CD14-positive monocyte (primary cell): ENCODE measurements around the gene ANGPTL8. TPM values are rescaled to one million over a fixed set of nuclear protein-coding genes. Genes with fewer than 3 reads are reported as not detected.
A peak's percentile ranks its signal among the peaks of the same experiment; 100 is the strongest.

ENCODE experiments used
- DNase-seq, 3 donors: peaks; one replicate each; pipeline ENCODE4 v3.0.0-alpha.2; 2011 to 2022
- H2AFZ ChIP-seq: 2 replicates; pipeline ENCODE4 v1.6.0; 2012; ENCODE audit warnings: mild to moderate bottlenecking, low read depth, low read length, inconsistent platforms; ENCODE audit not compliant: insufficient read depth, poor library complexity, severe bottlenecking
- H3K27ac ChIP-seq, 2 donors: 1 replicate in 1 of 2; 2 replicates in 1 of 2; pipeline ENCODE4 v1.5.1; 2012 to 2013; ENCODE audit warnings: low read length in 2 of 2, control low read depth in 1 of 2, inconsistent platforms in 1 of 2, low read depth in 1 of 2, mild to moderate bottlenecking in 1 of 2
- H3K27me3 ChIP-seq, 2 donors: one replicate each; pipeline versions ENCODE4 v1.6.0 to v1.6.1; 2011 to 2013; ENCODE audit warnings: low read length in 2 of 2; ENCODE audit not compliant: control insufficient read depth in 2 of 2, insufficient read depth in 2 of 2
- H3K36me3 ChIP-seq, 2 donors: replicated peaks in 1 of 2; 1 replicate in 1 of 2; 2 replicates in 1 of 2; pipeline versions ENCODE4 v1.5.1 to v1.6.1; 2012 to 2013; ENCODE audit warnings: low read length in 2 of 2, control low read depth in 1 of 2, inconsistent platforms in 1 of 2, mild to moderate bottlenecking in 1 of 2; ENCODE audit not compliant: insufficient read depth in 2 of 2, control insufficient read depth in 1 of 2
- H3K4me1 ChIP-seq, 2 donors: 1 replicate in 1 of 2; 2 replicates in 1 of 2; pipeline versions ENCODE4 v1.5.1 to v1.6.1; 2012 to 2013; ENCODE audit warnings: low read length in 2 of 2, control low read depth in 1 of 2, inconsistent platforms in 1 of 2, mild to moderate bottlenecking in 1 of 2, moderate library complexity in 1 of 2; ENCODE audit not compliant: insufficient read depth in 2 of 2, control insufficient read depth in 1 of 2
- H3K4me2 ChIP-seq: replicated peaks from 2 replicates; pipeline ENCODE3; 2012; ENCODE audit warnings: low read length, moderate library complexity, mild to moderate bottlenecking; ENCODE audit not compliant: poor library complexity, severe bottlenecking; ENCODE audit errors: extremely low read depth
- H3K4me3 ChIP-seq, 3 experiments: fragments of 200-600 bp in 1 of 3; sonication (generic) in 1 of 3; replicated peaks in 1 of 3; 1 replicate in 2 of 3; 2 replicates in 1 of 3; pipeline ENCODE4 v1.5.1; 2011 to 2013; ENCODE audit warnings: low read length in 3 of 3, mild to moderate bottlenecking in 3 of 3, control low read depth in 2 of 3, low read depth in 2 of 3, inconsistent platforms in 1 of 3, moderate library complexity in 1 of 3
- H3K79me2 ChIP-seq: 2 replicates; pipeline ENCODE4 v1.6.0; 2012; ENCODE audit warnings: mild to moderate bottlenecking, control low read depth, inconsistent platforms, low read length, moderate library complexity; ENCODE audit not compliant: insufficient read depth
- H3K9ac ChIP-seq: 2 replicates; pipeline ENCODE4 v1.6.0; 2017; ENCODE audit warnings: low read length, mild to moderate bottlenecking; ENCODE audit not compliant: insufficient read depth, poor library complexity, severe bottlenecking
- H3K9me3 ChIP-seq, 2 donors: replicated peaks in 1 of 2; 1 replicate in 1 of 2; 2 replicates in 1 of 2; pipeline versions ENCODE4 v1.5.1 to v1.6.1; 2012 to 2013; ENCODE audit warnings: low read length in 2 of 2, control low read depth in 1 of 2; ENCODE audit not compliant: control insufficient read depth in 1 of 2, insufficient read depth in 1 of 2
- H4K20me1 ChIP-seq: 2 replicates; pipeline ENCODE4 v1.6.0; 2012; ENCODE audit warnings: mild to moderate bottlenecking, low read length, control low read depth, moderate library complexity; ENCODE audit not compliant: insufficient read depth
- H3K27ac Mint-ChIP-seq, 7 donors: one replicate each; pipeline ENCODE4 v1.8.0; 2020; ENCODE audit warnings: mild to moderate bottlenecking in 7 of 7, mixed read lengths in 7 of 7, moderate library complexity in 6 of 7, inconsistent platforms in 2 of 7
- H3K27me3 Mint-ChIP-seq, 3 donors: one replicate each; pipeline ENCODE4 v1.8.0; 2021 to 2022; ENCODE audit warnings: low read depth in 3 of 3, mild to moderate bottlenecking in 3 of 3, mixed read lengths in 3 of 3, moderate library complexity in 3 of 3, inconsistent platforms in 1 of 3
- H3K36me3 Mint-ChIP-seq, 2 donors: one replicate each; pipeline ENCODE4 v1.8.0; 2020; ENCODE audit warnings: mixed read lengths in 2 of 2, inconsistent platforms in 1 of 2, mild to moderate bottlenecking in 1 of 2
- H3K4me1 Mint-ChIP-seq: one replicate; pipeline ENCODE4 v1.8.0; 2020; ENCODE audit warnings: mild to moderate bottlenecking, mixed read lengths
- H3K4me3 Mint-ChIP-seq, 2 donors: one replicate each; pipeline ENCODE4 v1.8.0; 2020; ENCODE audit warnings: mild to moderate bottlenecking in 2 of 2, mixed read lengths in 2 of 2, moderate library complexity in 1 of 2
- H3K9me3 Mint-ChIP-seq, 7 donors: one replicate each; pipeline ENCODE4 v1.8.0; 2020 to 2022; ENCODE audit warnings: mixed read lengths in 7 of 7, mild to moderate bottlenecking in 6 of 7, moderate library complexity in 6 of 7, inconsistent platforms in 2 of 7
- CTCF ChIP-seq: fragments of 200-600 bp; IDR thresholded peaks from one replicate; pipeline ENCODE4 v1.8.0; 2022; ENCODE audit warnings: antibody characterized with exemption, mild to moderate bottlenecking
- WGBS: methylation state at CpG from one replicate; pipeline ENCODE4 v1.1.5; 2013; ENCODE audit warnings: missing lambda C conversion rate; ENCODE audit not compliant: insufficient coverage; 5-methylcytosine and 5-hydroxymethylcytosine counted together
- intact Hi-C, 2 donors: fragments of 100-400 bp; cut with micrococcal nuclease; formaldehyde crosslinking; loops; one replicate each; pipeline versions ENCODE4 v1.15.0 to v1.15.1; 2023
- polyA plus RNA-seq, 3 donors: library from polyadenylated mRNA; depleted of rRNA in 1 of 3; unstranded in 2 of 3; stranded (reverse) in 1 of 3; fragments of 300-500 nt in 2 of 3; fragments of >200 nt in 1 of 3; fragmentation: Illumina TruSeq in 2 of 3; gene quantifications; 1 replicate in 2 of 3; 2 replicates in 1 of 3; pipeline ENCODE4 v1.2.3, GENCODE V29; 2012 to 2021

ANGPTL8 gene
- polyA plus RNA-seq, 3 donors = not detected

GRCh38 chr19:11265177-11265784, 25.9 kb downstream of the ANGPTL8 start:
- TF ChIP-seq CTCF = no peak
- peaks cover 0 to 14% (median 9%) of the 10 kb centered on the region in 7 donors for H3K9me3 Mint-ChIP-seq
- H2AFZ ChIP-seq = no peak overlapping the region
- H3K27ac ChIP-seq = no peak overlapping the region
- no peaks in the 10 kb centered on the region for H3K79me2 ChIP-seq
- DNase-seq = no peak
- intact Hi-C loops = no loop called here
- H3K4me3 Mint-ChIP-seq = peak overlapping the region in 1 of 2 donors; percentile 58
- H3K9me3 ChIP-seq = peaks cover 0 to 5% of the 10 kb centered on the region in 2 donors
- H3K36me3 ChIP-seq = no peaks in the 10 kb centered on the region
- no peak overlapping the region for H3K4me2 ChIP-seq
- no peak overlapping the region for H3K27ac Mint-ChIP-seq
- no peaks in the 10 kb centered on the region for H4K20me1 ChIP-seq
- WGBS = 93% methylated on average over 6 of the region's 6 CpGs
- peaks cover 7 to 10% of the 10 kb centered on the region in 2 donors for H3K4me1 ChIP-seq
- peaks cover 72 to 95% (median 82%) of the 10 kb centered on the region in 3 donors for H3K27me3 Mint-ChIP-seq
- H3K27me3 ChIP-seq = peaks cover 24 to 74% of the 10 kb centered on the region in 2 donors
- no peaks in the 10 kb centered on the region for H3K36me3 Mint-ChIP-seq
- H3K4me3 ChIP-seq = no peak overlapping the region
- H3K9ac ChIP-seq = no peak overlapping the region
- H3K4me1 Mint-ChIP-seq = peaks cover 2% of the 10 kb centered on the region

DNA sequence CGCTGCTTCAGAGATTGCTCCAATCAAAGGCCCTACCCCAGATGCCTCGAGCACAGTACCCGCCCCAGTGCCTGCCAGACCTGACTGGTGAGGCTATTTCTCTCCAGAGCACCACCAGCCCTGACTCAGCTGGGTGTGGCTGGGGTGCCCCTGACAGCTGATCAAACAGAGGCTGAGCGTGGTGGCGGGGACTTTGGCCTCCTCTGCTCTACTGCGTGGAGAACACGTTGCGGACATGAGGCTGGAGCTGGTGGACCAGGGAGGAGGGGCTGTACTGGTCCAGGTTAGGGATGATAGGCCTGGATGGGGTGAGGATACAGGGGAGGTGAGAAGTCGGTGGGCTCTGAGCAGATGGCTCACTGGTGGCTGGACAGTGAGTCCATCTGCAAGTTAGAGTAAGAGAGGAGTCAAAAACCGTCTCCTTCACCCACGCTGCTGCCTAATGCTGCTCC, 26.4 kb downstream of the ANGPTL8 start:
- DNase-seq = no peak
- H3K27me3 Mint-ChIP-seq = peaks cover 68 to 92% (median 79%) of the 10 kb centered on the region in 3 donors
- Histone ChIP-seq H3K9me3 (peaks cover 0 to 5% of the 10 kb centered on the region in 2 donors), H3K27ac (no peak overlapping the region), H3K4me2 (no peak overlapping the region), H2AFZ (no peak overlapping the region), H3K4me1 (peaks cover 7 to 10% of the 10 kb centered on the region in 2 donors), H3K79me2 (no peaks in the 10 kb centered on the region), H3K9ac (no peak overlapping the region), H4K20me1 (no peaks in the 10 kb centered on the region), H3K4me3 (no peak overlapping the region), H3K27me3 (peaks cover 24 to 72% of the 10 kb centered on the region in 2 donors), H3K36me3 (no peaks in the 10 kb centered on the region)
- H3K4me1 Mint-ChIP-seq = peaks cover 2% of the 10 kb centered on the region
- 67% methylated on average over 7 of the region's 11 CpGs for WGBS
- no peak for TF ChIP-seq CTCF
- H3K9me3 Mint-ChIP-seq = peaks cover 0 to 15% (median 9%) of the 10 kb centered on the region in 7 donors
- peak overlapping the region in 1 of 2 donors; percentile 40 for H3K4me3 Mint-ChIP-seq
- no peaks in the 10 kb centered on the region for H3K36me3 Mint-ChIP-seq
- H3K27ac Mint-ChIP-seq = peak overlapping the region in 2 of 7 donors; percentile 41 to 48
- intact Hi-C loops = no loop called here
